ENCODE measurements around the gene RSPRY1.

GRCh38 chr16:57155702-57156350 is 30.3 kb upstream of the RSPRY1 start:
- TF ChIP-seq, protein P1, sequence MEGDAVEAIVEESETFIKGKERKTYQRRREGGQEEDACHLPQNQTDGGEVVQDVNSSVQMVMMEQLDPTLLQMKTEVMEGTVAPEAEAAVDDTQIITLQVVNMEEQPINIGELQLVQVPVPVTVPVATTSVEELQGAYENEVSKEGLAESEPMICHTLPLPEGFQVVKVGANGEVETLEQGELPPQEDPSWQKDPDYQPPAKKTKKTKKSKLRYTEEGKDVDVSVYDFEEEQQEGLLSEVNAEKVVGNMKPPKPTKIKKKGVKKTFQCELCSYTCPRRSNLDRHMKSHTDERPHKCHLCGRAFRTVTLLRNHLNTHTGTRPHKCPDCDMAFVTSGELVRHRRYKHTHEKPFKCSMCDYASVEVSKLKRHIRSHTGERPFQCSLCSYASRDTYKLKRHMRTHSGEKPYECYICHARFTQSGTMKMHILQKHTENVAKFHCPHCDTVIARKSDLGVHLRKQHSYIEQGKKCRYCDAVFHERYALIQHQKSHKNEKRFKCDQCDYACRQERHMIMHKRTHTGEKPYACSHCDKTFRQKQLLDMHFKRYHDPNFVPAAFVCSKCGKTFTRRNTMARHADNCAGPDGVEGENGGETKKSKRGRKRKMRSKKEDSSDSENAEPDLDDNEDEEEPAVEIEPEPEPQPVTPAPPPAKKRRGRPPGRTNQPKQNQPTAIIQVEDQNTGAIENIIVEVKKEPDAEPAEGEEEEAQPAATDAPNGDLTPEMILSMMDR (IDR thresholded peaks at IDR 0.05) = no peak
- no peak for TF ChIP-seq POLR2A (IDR thresholded peaks at IDR 0.05)

All from tibial nerve (tissue), 3 donors.